Measurements from ENCODE around the gene SLC12A7. TPM values are rescaled to one million over a fixed set of nuclear protein-coding genes. Genes with fewer than 3 reads are reported as not detected.

The SLC12A7 gene
- total RNA-seq, 1 experiment from 2014 or later, result 207 TPM

DNA sequence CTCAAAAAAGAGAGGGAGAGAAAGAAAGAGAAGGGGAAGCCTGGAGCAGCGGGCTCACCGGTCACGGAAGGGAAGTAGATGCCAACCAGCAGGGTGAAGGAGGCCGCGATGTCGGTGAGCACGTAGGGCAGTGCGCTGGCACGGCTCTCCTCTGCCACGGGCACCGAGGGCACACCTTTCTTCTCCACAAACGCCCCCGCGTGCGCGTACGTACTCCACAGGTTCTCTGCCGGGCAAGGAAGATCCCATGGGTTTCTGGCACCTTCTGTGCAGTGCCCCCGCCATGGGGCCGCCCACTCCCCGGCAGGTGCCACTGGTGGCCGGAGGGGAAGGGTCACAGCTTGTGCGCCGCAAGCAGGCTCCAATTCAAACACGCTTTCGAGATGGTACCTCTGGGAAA is 30.3 kb downstream of the SLC12A7 start:
- peaks cover 4% of the 10 kb centered on the region; the same call in 1 of the 2 replicates for H3K36me3 ChIP-seq (ENCODE audit: low read depth)
- peaks cover 28% of the 10 kb centered on the region for H4K20me1 ChIP-seq (ENCODE audit: insufficient read depth)
- H3K4me2 ChIP-seq, result no peak overlapping the region
- POLR2A ChIA-PET (ENCODE audit: unreplicated experiment), result no interaction called here
- no peak for DNase-seq
- no peaks in the 10 kb centered on the region for H3K9me3 ChIP-seq (ENCODE audit: insufficient read depth, low read depth)
- TF ChIP-seq EZH2 (IDR thresholded peaks at IDR 0.05; ENCODE audit: low read depth), result no peak
- TF ChIP-seq, protein P1, sequence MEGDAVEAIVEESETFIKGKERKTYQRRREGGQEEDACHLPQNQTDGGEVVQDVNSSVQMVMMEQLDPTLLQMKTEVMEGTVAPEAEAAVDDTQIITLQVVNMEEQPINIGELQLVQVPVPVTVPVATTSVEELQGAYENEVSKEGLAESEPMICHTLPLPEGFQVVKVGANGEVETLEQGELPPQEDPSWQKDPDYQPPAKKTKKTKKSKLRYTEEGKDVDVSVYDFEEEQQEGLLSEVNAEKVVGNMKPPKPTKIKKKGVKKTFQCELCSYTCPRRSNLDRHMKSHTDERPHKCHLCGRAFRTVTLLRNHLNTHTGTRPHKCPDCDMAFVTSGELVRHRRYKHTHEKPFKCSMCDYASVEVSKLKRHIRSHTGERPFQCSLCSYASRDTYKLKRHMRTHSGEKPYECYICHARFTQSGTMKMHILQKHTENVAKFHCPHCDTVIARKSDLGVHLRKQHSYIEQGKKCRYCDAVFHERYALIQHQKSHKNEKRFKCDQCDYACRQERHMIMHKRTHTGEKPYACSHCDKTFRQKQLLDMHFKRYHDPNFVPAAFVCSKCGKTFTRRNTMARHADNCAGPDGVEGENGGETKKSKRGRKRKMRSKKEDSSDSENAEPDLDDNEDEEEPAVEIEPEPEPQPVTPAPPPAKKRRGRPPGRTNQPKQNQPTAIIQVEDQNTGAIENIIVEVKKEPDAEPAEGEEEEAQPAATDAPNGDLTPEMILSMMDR (conservative IDR thresholded peaks at IDR 0.05), result no peak
- intact Hi-C loops (cut with micrococcal nuclease; ENCODE audit: unreplicated experiment), result no loop called here
- CTCF ChIA-PET, result no interaction called here
- H3K4me3 ChIP-seq, result no peak overlapping the region
- no peaks in the 10 kb centered on the region for H3K9me2 ChIP-seq (ENCODE audit: insufficient read depth)
- no peaks in the 10 kb centered on the region for H3K4me1 ChIP-seq (replicated peaks; ENCODE audit: insufficient read depth)
- BruUV-seq (replicated peaks), result no TSS peak
- H3F3A ChIP-seq (ENCODE audit: insufficient read depth, low read depth), result peaks cover 6% of the 10 kb centered on the region; the same call in 1 of the 2 replicates
- H3K27me3 ChIP-seq (ENCODE audit: insufficient read depth, low read depth), result no peaks in the 10 kb centered on the region
- H3K27ac ChIP-seq, result no peak overlapping the region
- H2AFZ ChIP-seq, result no peak overlapping the region
- H3K79me2 ChIP-seq (ENCODE audit: low read depth), result no peaks in the 10 kb centered on the region

DNA sequence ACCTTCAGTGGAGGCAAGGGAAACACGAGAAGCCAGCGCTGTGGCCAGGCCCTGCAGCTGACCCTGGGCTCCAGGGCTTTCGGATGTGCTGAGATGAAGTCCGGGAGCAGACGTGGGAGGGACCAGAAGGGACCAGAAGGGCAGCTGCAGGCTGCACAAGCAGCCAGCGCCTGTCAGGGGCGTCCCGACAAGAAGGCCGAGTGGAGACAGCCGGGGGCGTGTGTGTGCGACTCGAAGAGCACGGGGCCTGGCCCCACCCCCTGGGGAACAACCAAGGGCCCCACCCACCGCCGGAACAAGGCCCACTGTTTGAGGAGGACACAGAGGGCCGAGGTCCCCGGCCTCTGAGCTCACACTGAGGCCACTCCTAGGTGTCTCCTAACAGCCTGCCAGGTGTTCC is 31.4 kb downstream of the SLC12A7 start:
- Histone ChIP-seq H3K36me3 (ENCODE audit: low read depth) (peaks cover 7% of the 10 kb centered on the region; the same call in 1 of the 2 replicates), H3K4me2 (no peak overlapping the region), H3K9me2 (ENCODE audit: insufficient read depth) (no peaks in the 10 kb centered on the region), H2AFZ (no peak overlapping the region), H3F3A (ENCODE audit: insufficient read depth, low read depth) (peaks cover 6% of the 10 kb centered on the region; the same call in 1 of the 2 replicates), H3K79me2 (ENCODE audit: low read depth) (no peaks in the 10 kb centered on the region), H3K9me3 (ENCODE audit: insufficient read depth, low read depth) (no peaks in the 10 kb centered on the region), H3K27ac (no peak overlapping the region), H4K20me1 (ENCODE audit: insufficient read depth) (peaks cover 23% of the 10 kb centered on the region), H3K4me3 (no peak overlapping the region), H3K27me3 (ENCODE audit: insufficient read depth, low read depth) (no peaks in the 10 kb centered on the region), H3K4me1 (replicated peaks; ENCODE audit: insufficient read depth) (no peaks in the 10 kb centered on the region)
- CTCF ChIA-PET, result no interaction called here
- POLR2A ChIA-PET (ENCODE audit: unreplicated experiment), result no interaction called here
- intact Hi-C loops (cut with micrococcal nuclease; ENCODE audit: unreplicated experiment), result no loop called here
- BruUV-seq (replicated peaks), result no TSS peak
- TF ChIP-seq EZH2 (IDR thresholded peaks at IDR 0.05; ENCODE audit: low read depth), result no peak
- TF ChIP-seq, protein P1 (conservative IDR thresholded peaks at IDR 0.05), result no peak
- no peak for DNase-seq

DNA sequence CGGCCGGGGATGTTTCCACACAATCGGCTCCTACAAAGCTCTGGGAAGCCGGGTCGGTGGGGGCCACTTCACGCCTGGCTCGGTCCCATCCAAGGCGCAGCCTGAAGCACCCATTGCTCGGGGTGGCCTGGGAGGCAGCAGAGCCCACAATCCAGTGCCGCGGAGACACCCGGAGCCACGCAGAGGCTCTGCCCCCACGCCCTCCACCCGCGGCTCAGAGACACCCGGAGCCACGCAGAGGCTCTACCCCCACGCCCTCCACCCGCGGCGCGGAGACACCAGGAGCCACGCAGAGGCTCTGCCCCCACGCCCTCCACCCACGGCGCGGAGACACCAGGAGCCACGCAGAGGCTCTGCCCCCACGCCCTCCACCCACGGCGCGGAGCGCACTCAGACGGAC is 31.9 kb downstream of the SLC12A7 start:
- DNase-seq, result no peak
- no peaks in the 10 kb centered on the region for H3K9me3 ChIP-seq (ENCODE audit: insufficient read depth, low read depth)
- ChIA-PET CTCF (no interaction called here), POLR2A (ENCODE audit: unreplicated experiment) (no interaction called here)
- BruUV-seq (replicated peaks), result no TSS peak
- peaks cover 9% of the 10 kb centered on the region; the same call in 1 of the 2 replicates for H3K36me3 ChIP-seq (ENCODE audit: low read depth)
- intact Hi-C loops (cut with micrococcal nuclease; ENCODE audit: unreplicated experiment), result no loop called here
- H3F3A ChIP-seq (ENCODE audit: insufficient read depth, low read depth), result peaks cover 6% of the 10 kb centered on the region; the same call in 1 of the 2 replicates
- no peak overlapping the region for H3K27ac ChIP-seq
- H3K27me3 ChIP-seq (ENCODE audit: insufficient read depth, low read depth), result no peaks in the 10 kb centered on the region
- TF ChIP-seq, protein P1 (conservative IDR thresholded peaks at IDR 0.05), result no peak
- TF ChIP-seq EZH2 (IDR thresholded peaks at IDR 0.05; ENCODE audit: low read depth), result no peak
- no peak overlapping the region for H2AFZ ChIP-seq
- H3K9me2 ChIP-seq (ENCODE audit: insufficient read depth), result no peaks in the 10 kb centered on the region
- no peaks in the 10 kb centered on the region for H3K4me1 ChIP-seq (replicated peaks; ENCODE audit: insufficient read depth)
- no peaks in the 10 kb centered on the region for H3K79me2 ChIP-seq (ENCODE audit: low read depth)
- no peak overlapping the region for H3K4me2 ChIP-seq
- no peak overlapping the region for H3K4me3 ChIP-seq
- H4K20me1 ChIP-seq (ENCODE audit: insufficient read depth), result peaks cover 21% of the 10 kb centered on the region

All from PC-9 (cell line).